Activated CD8-positive, alpha-beta memory T cell treated with anti-CD3 and anti-CD28 coated beads, Interleukin-2, amount 50 U/mL, for 1 hour (primary cell): Measurements from ENCODE around the gene CKLF.
"Not testable (repeated sequence)": the region's sequence is repeated elsewhere in the genome, so short reads cannot be mapped to it uniquely, and the experiment has no call there.

ENCODE experiments used
- DNase-seq: peaks from one replicate; pipeline ENCODE4 v3.0.0-alpha.2; 2020; ENCODE audit errors: extremely low read depth

Gene CKLF

GRCh38 chr16:66542396-66542795, 10.0 kb upstream of the CKLF start:
- no peak for DNase-seq

DNA sequence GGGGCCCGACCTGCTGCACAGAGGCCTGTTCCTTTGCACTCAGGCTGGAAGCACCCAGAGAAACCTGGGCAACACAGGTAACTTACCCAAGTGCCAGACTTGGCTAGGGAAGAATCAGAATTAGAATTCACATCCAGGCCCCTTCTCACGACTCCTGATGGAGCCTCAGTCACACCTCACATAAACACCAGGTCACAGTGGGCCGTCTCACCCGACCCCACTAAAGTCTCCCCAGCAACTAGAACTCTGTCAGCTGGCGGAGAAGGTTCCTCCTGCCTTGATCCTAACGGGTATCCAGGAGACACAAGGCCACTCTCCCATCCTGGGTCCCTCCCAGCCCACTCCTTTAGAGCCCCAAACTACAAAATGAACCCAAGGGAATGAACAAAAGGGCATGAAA, 8.8 kb upstream of the CKLF start:
- no peak for DNase-seq

- DNase-seq: no peak
These were observed 8.2 kb upstream of the CKLF start for GRCh38 chr16:66544016-66544757.

GRCh38 chr16:66547101-66547989, 5.0 kb upstream of the CKLF start:
- DNase-seq: no peak

DNA sequence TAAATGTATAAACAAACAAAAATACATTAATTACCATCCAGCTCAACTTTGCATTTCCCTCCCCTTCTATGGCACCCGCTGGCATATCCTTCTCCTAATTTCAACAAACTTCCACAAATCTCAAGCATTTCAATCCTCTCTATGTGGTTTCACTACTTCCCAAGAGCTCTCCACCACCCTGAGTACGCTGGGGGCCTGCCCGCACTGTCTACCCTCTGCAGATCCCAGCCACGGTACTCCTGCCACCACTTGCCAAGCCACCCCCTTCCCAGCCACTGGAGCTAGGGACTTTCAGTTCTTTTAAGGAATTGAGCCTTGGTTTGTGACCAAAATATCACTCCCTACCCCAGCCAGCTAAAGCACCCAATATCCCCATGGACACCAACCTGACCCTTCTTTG, 4.3 kb upstream of the CKLF start:
- DNase-seq: no peak

- no peak for DNase-seq
These were observed 3.5 kb upstream of the CKLF start for GRCh38 chr16:66548868-66549267.

- DNase-seq: no peak
These were observed 2.9 kb upstream of the CKLF start, which contains the start of gene TK2 for GRCh38 chr16:66549284-66550131. Gene TK2 (minus strand): TSS chr16:66550122. CDS start chr16:66550061, 61 bp downstream.

DNA sequence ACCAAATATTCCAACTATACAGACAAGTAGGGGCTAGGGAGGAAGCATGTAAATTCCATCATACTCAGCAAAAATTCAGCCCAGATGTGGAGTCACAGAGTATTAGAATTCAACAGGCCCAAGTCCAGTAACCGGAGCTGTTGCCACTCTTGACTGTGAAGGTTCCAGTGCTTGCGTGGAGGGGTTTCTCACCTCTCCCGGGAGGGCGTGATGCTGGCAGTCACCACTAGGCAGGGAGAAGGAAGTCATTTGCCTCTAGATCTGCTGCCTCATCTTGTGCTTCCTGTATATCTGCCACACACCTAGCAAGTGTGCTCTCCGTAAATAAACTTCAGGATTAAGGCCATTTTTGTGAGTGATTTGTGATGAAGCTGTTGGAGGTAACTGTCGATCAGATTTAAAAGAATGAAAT, 1.0 kb upstream of the CKLF start:
- DNase-seq: peak; percentile 27

- no peak for DNase-seq
These were observed 539 bp upstream of the CKLF start for GRCh38 chr16:66551788-66552285.

DNA sequence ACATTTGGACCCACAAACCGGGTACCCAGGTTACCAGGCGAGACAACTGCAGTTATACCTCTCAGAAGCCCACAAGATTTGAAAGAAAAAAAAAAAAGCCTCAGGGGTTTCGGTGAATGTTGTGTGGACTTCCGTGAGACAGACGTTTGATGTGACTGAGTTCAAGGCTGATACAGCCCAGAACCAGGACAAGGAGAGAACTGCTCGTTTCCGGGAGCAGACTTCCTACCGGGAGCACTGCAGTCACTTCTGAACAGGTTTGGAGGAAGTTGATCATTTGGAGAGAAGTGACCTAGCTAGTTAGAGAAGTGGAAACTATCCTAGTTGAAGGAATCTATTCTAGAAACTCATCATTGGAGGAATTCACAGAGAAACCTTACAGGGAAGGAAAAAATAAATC, 847 bp downstream of the CKLF start:
- DNase-seq: no peak

GRCh38 chr16:66554021-66554420, 1.6 kb downstream of the CKLF start:
- no peak for DNase-seq

- DNase-seq: no peak
These were observed 2.1 kb downstream of the CKLF start for GRCh38 chr16:66554495-66554894.

GRCh38 chr16:66560107-66560506, 7.7 kb downstream of the CKLF start:
- DNase-seq: no peak

- no peak for DNase-seq
These were observed 9.2 kb downstream of the CKLF start for GRCh38 chr16:66561381-66562080.

DNA sequence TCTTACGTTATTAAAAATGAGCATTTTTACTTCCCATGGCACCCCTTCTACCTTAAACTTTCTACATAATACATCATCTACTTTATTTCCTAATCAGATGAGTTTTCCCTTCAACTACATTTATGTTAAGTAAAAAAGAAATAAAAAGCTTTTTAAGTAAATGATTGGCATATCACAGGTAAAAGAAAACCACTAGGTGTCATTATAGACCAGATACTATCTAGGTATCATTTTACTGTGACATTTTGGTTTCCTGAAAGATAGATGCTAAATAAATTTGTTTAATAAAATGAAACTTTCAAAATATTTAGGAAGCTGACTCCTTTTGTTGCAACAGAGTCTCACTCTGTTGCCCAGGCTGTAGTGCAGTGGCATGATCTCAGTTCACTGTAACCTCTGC, 10.0 kb downstream of the CKLF start:
- DNase-seq: no peak

DNA sequence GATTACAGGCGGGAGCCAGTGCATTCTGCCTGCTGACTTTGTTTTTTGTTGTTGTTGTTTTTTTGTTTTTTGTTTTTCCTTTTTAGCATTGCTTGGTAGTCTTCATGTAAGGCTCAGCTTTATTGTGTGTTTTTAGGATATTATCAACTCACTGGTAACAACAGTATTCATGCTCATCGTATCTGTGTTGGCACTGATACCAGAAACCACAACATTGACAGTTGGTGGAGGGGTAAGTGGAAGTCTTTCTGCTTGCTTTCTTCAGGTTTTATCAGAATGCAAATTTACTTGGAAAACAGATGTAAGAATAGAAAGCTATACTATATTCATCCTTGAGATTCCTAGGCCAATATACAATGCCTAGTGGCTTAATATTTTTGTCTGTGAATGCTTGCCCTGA, 10.6 kb downstream of the CKLF start:
- no peak for DNase-seq

DNA sequence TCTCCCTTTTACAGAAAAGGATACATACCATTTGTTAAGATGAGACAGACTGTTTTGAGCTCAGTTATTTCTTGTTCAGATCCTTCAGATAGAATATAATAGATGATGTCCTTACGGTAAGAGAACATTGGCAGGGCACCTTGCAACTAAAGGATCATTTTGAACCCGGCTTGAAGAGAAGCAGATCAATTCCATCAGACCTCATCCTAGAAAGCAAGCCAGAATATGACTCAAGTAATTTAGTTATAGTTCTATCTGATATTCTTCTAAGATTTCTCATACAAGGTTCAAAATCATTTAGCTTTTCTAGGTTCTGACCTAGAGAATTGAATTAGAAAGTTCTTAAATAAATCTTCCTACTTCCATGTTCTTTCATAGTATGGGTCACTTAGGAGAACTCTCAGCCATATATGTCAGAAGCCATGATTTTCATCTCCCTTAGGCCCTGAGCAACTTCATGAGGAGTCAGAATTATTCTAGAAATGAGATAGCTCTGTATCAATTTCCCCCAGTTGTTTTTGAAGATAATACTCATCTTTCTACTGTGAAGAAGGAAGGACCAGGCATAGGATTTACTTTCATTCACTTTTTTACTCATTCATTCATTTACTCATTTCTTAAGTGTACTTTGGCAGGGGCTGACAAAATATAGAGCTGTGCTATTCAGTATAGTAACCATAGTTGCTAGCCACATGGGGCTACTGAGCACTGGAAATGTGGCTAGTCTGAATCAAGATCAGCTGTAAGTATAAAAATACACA, 11.4 kb downstream of the CKLF start:
- DNase-seq: no peak

GRCh38 chr16:66566051-66566901, 13.9 kb downstream of the CKLF start, which contains the start of gene CMTM1:
Gene CMTM1 (plus strand): TSS chr16:66566439. CDS start chr16:66566514, 75 bp downstream.
- no peak for DNase-seq

GRCh38 chr16:66567270-66567669, 14.9 kb downstream of the CKLF start:
- not testable (repeated sequence) for DNase-seq
